HepG2 (cell line): Measurements from ENCODE around the gene MINAR2. TPM values are rescaled to one million over a fixed set of nuclear protein-coding genes. Genes with fewer than 3 reads are reported as not detected.
A peak's percentile ranks its signal among the peaks of the same experiment; 100 is the strongest.

Experiments used
- ATAC-seq: fragments of 200-7000 bp; cut with Tn5 transposase; 3 replicates; pipeline ENCODE4 v1.9.1; 2020; ENCODE audit warnings: mild to moderate bottlenecking, moderate library complexity
- BruUV-seq: library from RNA; stranded (reverse); fragments of 400-500 nt; replicated peaks from 2 replicates; lab custom pipeline; 2021; lab: Mats Ljungman, UMichigan
- CTCF ChIA-PET: fragments of 300-600 bp; formaldehyde crosslinking; extraction: SDS; loops from one replicate; lab custom pipeline; 2021; ENCODE audit warnings: low total read pairs, inconsistent platforms, low intra/inter-chr PET ratio; lab: Yijun Ruan, JAX
- POLR2A ChIA-PET: fragments of 350-600 bp; sonication (Branson Sonifier 250); formaldehyde crosslinking; loops from one replicate; lab custom pipeline; 2020; ENCODE audit warnings: antibody characterized with exemption, inconsistent platforms; lab: Yijun Ruan, JAX
- DNase-seq: peaks from one replicate; pipeline ENCODE4 v3.0.0-alpha.2; 2015; ENCODE audit warnings: low spot score
- FAIRE-seq: peaks from 3 replicates; lab custom pipeline; 2011; peaks lifted over from hg19 to GRCh38; lab: Jason Lieb, UNC
- H2AFZ ChIP-seq: one replicate; pipeline ENCODE4 v1.6.1; 2011; ENCODE audit warnings: low read length, inconsistent platforms
- H3K27ac ChIP-seq: fragments of 300-600 bp; 3 replicates; pipeline ENCODE4 v1.8.0; 2011; ENCODE audit warnings: mixed run types, mild to moderate bottlenecking, mixed read lengths, low read length, inconsistent platforms; ENCODE audit not compliant: insufficient read depth; ENCODE audit errors: extremely low read length
- H3K27me3 ChIP-seq, 2 experiments: fragments of 200-600 bp in 1 of 2; 2 replicates in 1 of 2; 3 replicates in 1 of 2; pipeline versions ENCODE4 v1.6.0 to v1.8.0; 2011; ENCODE audit warnings: low read length in 2 of 2, mild to moderate bottlenecking in 2 of 2, moderate library complexity in 2 of 2, inconsistent platforms in 1 of 2; ENCODE audit not compliant: insufficient read depth in 2 of 2, control insufficient read depth in 1 of 2
- H3K36me3 ChIP-seq, 2 experiments: fragments of 200-600 bp in 1 of 2; replicated peaks in 1 of 2; 2 replicates in 1 of 2; 3 replicates in 1 of 2; pipeline versions ENCODE4 v1.5.1 to v1.8.0; 2011; ENCODE audit warnings: low read length in 2 of 2, inconsistent platforms in 1 of 2; ENCODE audit not compliant: insufficient read depth in 2 of 2, control insufficient read depth in 1 of 2
- H3K4me1 ChIP-seq: 2 replicates; pipeline ENCODE4 v1.5.1; 2012; ENCODE audit warnings: low read length, inconsistent platforms; ENCODE audit not compliant: insufficient read depth
- H3K4me2 ChIP-seq: 2 replicates; pipeline ENCODE4 v1.6.0; 2011; ENCODE audit warnings: low read depth, low read length, inconsistent platforms
- H3K4me3 ChIP-seq, 3 experiments: fragments of 200-600 bp in 1 of 3; sonication (generic), shearing (Covaris generic) in 1 of 3; replicated peaks in 1 of 3; 2 replicates each; pipeline ENCODE4 v1.5.1; 2011 to 2016; ENCODE audit warnings: low read length in 3 of 3, inconsistent platforms in 2 of 3, low read depth in 2 of 3, mild to moderate bottlenecking in 2 of 3, control low read depth in 1 of 3, mixed read lengths in 1 of 3; ENCODE audit not compliant: insufficient read depth in 1 of 3
- H3K79me2 ChIP-seq: one replicate; pipeline ENCODE4 v1.6.1; 2011; ENCODE audit warnings: low read length, inconsistent platforms; ENCODE audit not compliant: insufficient read depth
- H3K9ac ChIP-seq: 2 replicates; pipeline ENCODE4 v1.6.0; 2011; ENCODE audit warnings: mild to moderate bottlenecking, low read depth, low read length, inconsistent platforms; ENCODE audit not compliant: insufficient read depth
- H3K9me3 ChIP-seq: 2 replicates; pipeline ENCODE4 v1.5.1; 2012; ENCODE audit warnings: mild to moderate bottlenecking, low read length
- H4K20me1 ChIP-seq: 2 replicates; pipeline ENCODE4 v1.6.0; 2011; ENCODE audit warnings: inconsistent platforms, mild to moderate bottlenecking, low read length, moderate library complexity; ENCODE audit not compliant: insufficient read depth
- AHR ChIP-seq: IDR thresholded peaks from 2 replicates; pipeline ENCODE4 v1.6.1; 2018; ENCODE audit warnings: missing genetic modification reagents, missing compliant biosample characterization
- ARID3A ChIP-seq: IDR thresholded peaks from 2 replicates; pipeline ENCODE4 v1.6.1; 2012; ENCODE audit warnings: low read depth, low read length, improper control_type of control experiment
- HNRNPH1 ChIP-seq: fragments of 200-400 bp; formaldehyde crosslinking; optimal IDR thresholded peaks from 2 replicates; pipeline ENCODE3; 2017; ENCODE audit warnings: mild to moderate bottlenecking, low read depth, low read length
- KDM3A ChIP-seq: IDR thresholded peaks from 2 replicates; pipeline ENCODE4 v1.6.1; 2018; ENCODE audit warnings: low read depth, missing compliant biosample characterization
- MNT ChIP-seq: fragments of 450-650 bp; IDR thresholded peaks from 2 replicates; pipeline ENCODE4 v1.6.1; 2016
- PAWR ChIP-seq: sonication (generic); formaldehyde crosslinking; IDR thresholded peaks from 2 replicates; pipeline ENCODE4 v1.4.0; 2020; ENCODE audit warnings: missing genetic modification reagents, mild to moderate bottlenecking, borderline replicate concordance
- PHF20 ChIP-seq: sonication (generic); formaldehyde crosslinking; IDR thresholded peaks from 2 replicates; pipeline ENCODE4 v1.5.0; 2020; ENCODE audit warnings: mild to moderate bottlenecking, missing genetic modification reagents
- RAD21 ChIP-seq: fragments of 450-650 bp; formaldehyde crosslinking; IDR thresholded peaks from 2 replicates; pipeline ENCODE4 v1.5.0; 2020; ENCODE audit warnings: mild to moderate bottlenecking
- RARG ChIP-seq: sonication (generic); formaldehyde crosslinking; IDR thresholded peaks from 2 replicates; pipeline ENCODE4 v1.4.0; 2020; ENCODE audit warnings: low read depth, mild to moderate bottlenecking, missing genetic modification reagents
- SP2 ChIP-seq: sonication (generic); formaldehyde crosslinking; IDR thresholded peaks from 2 replicates; pipeline ENCODE4 v1.5.1; 2020; ENCODE audit warnings: mild to moderate bottlenecking, missing genetic modification reagents
- YY1 ChIP-seq: IDR thresholded peaks from 2 replicates; pipeline ENCODE4 v1.6.1; 2011; ENCODE audit warnings: low read length, low read depth, moderate library complexity, mild to moderate bottlenecking; ENCODE audit not compliant: insufficient read depth, insufficient replicate concordance
- ZNF331 ChIP-seq: sonication (generic); formaldehyde crosslinking; IDR thresholded peaks from 2 replicates; pipeline ENCODE4 v1.4.0; 2020; ENCODE audit warnings: missing genetic modification reagents
- ZNF780A ChIP-seq: sonication (generic); formaldehyde crosslinking; IDR thresholded peaks from 2 replicates; pipeline ENCODE4 v1.8.0; 2022; ENCODE audit warnings: mild to moderate bottlenecking, missing genetic modification reagents, moderate library complexity
- ZSCAN22 ChIP-seq: sonication (generic); formaldehyde crosslinking; IDR thresholded peaks from 2 replicates; pipeline ENCODE4 v1.4.0; 2020; ENCODE audit warnings: mild to moderate bottlenecking, missing genetic modification reagents
- WGBS: methylation state at CpG from one replicate; pipeline ENCODE4 v1.1.6; 2017; ENCODE audit warnings: low lambda C conversion rate; 5-methylcytosine and 5-hydroxymethylcytosine counted together
- in situ Hi-C: cut with HindIII; loops from 2 replicates; pipeline ENCODE4 v1.10.0; 2017; ENCODE audit warnings: low pct_unique_long_range_greater_than_20kb; ENCODE audit not compliant: extremely low pct_ligation_motif_present
- intact Hi-C: fragments of 100-400 bp; cut with micrococcal nuclease; formaldehyde crosslinking; loops from one replicate; pipeline ENCODE4 v1.10.0; 2022; ENCODE audit not compliant: unreplicated experiment
- polyA plus RNA-seq, 8 experiments: library from polyadenylated mRNA; depleted of rRNA in 3 of 8; stranded (reverse) in 7 of 8; unstranded in 1 of 8; fragments of >200 nt; fragmentation: Illumina TruSeq in 4 of 8; extraction: Trizol in 4 of 8; gene quantifications; 2 replicates each; pipeline versions ENCODE4 v1.2.1 to v1.2.3, GENCODE V29; 2011 to 2016; ENCODE audit warnings: low read depth in 4 of 8, missing spikeins in 1 of 8, mixed read lengths in 1 of 8; ENCODE audit not compliant: insufficient read depth in 1 of 8
- total RNA-seq, 5 experiments: library from RNA; depleted of rRNA; stranded (reverse); fragments of >200 nt; fragmentation: Illumina TruSeq; extraction: Trizol; gene quantifications; 2 replicates each; pipeline ENCODE4 v1.2.3, GENCODE V29; 2016; ENCODE audit warnings: low read depth in 1 of 5

MINAR2 gene
- total and polyA plus RNA-seq, 2 of the 13 experiments (the other 11 are each of a cell fraction or from before 2014, with no cell fraction given) = not detected

- FAIRE-seq (no peak), ATAC-seq (no peak), DNase-seq (no peak)
- H3K79me2 ChIP-seq = no peaks in the 10 kb centered on the region
- no peak overlapping the region for H3K27ac ChIP-seq
- 4% methylated on average over 2 of the region's 2 CpGs for WGBS
- POLR2A ChIA-PET = no interaction called here
- CTCF ChIA-PET = interaction anchor here (1.7 to 2.5 kb wide), 3 partner anchors 86 to 1554 kb away, joined by 6 to 28 read pairs (median 11); no protein-coding TSS in a partner anchor
- in situ Hi-C loops (loop anchor here (10.0 kb wide), 2 partner anchors 102 to 1552 kb away; no protein-coding TSS in a partner anchor), intact Hi-C loops (loop anchor here (5.0 kb wide), 2 partner anchors 304 to 859 kb away; partner anchors contain the start of gene ADAMTS19)
- no peaks in the 10 kb centered on the region for H3K36me3 ChIP-seq
- H3K27me3 ChIP-seq = no peaks in the 10 kb centered on the region
- H3K9me3 ChIP-seq = no peaks in the 10 kb centered on the region
- no peak overlapping the region for H2AFZ ChIP-seq
- H3K9ac ChIP-seq = no peak overlapping the region
- TF ChIP-seq MNT = peak; percentile 93
- no peak for TF ChIP-seq SP2
- TF ChIP-seq AHR (CRISPR knock-in tag) = no peak
- TF ChIP-seq PAWR (CRISPR knock-in tag) = no peak
- no peak for TF ChIP-seq PHF20 (CRISPR knock-in tag)
- BruUV-seq = no TSS peak
- H3K4me3 ChIP-seq = no peak overlapping the region
- no peak overlapping the region for H3K4me2 ChIP-seq
- H3K4me1 ChIP-seq = no peaks in the 10 kb centered on the region
- no peaks in the 10 kb centered on the region for H4K20me1 ChIP-seq
Measured at GRCh38 chr5:129766798-129767197, 18.9 kb downstream of the MINAR2 start.

- H3K4me1 ChIP-seq = no peaks in the 10 kb centered on the region
- H4K20me1 ChIP-seq = no peaks in the 10 kb centered on the region
- H3K36me3 ChIP-seq = no peaks in the 10 kb centered on the region
- CTCF ChIA-PET = interaction anchor here (0.7 to 2.5 kb wide), 5 partner anchors 85 to 1558 kb away, joined by 3 to 28 read pairs (median 6); no protein-coding TSS in a partner anchor
- in situ Hi-C loops = loop anchor here (10.0 kb wide), 2 partner anchors 103 to 1553 kb away; no protein-coding TSS in a partner anchor
- H3K9ac ChIP-seq = no peak overlapping the region
- H3K9me3 ChIP-seq = no peaks in the 10 kb centered on the region
- no peaks in the 10 kb centered on the region for H3K79me2 ChIP-seq
- no peaks in the 10 kb centered on the region for H3K27me3 ChIP-seq
- ATAC-seq = peak; percentile 95
- WGBS = 1% methylated on average over 3 of the region's 3 CpGs
- peak; percentile 83 for DNase-seq
- BruUV-seq = no TSS peak
- peak; percentile 88 for FAIRE-seq
- H3K27ac ChIP-seq = no peak overlapping the region
- H2AFZ ChIP-seq = no peak overlapping the region
- POLR2A ChIA-PET = no interaction called here
- no peak overlapping the region for H3K4me2 ChIP-seq
- intact Hi-C loops = loop anchor here (1.0 to 5.0 kb wide), 5 partner anchors 104 to 861 kb away; partner anchors contain the start of gene ADAMTS19
- H3K4me3 ChIP-seq = no peak overlapping the region
- no peak for TF ChIP-seq HNRNPH1
- no peak for TF ChIP-seq YY1
- peak; percentile 32; the same call in 1 of the 2 replicates for TF ChIP-seq ZNF331 (CRISPR knock-in tag)
- TF ChIP-seq ARID3A = peak; percentile 79
- no peak for TF ChIP-seq RARG (CRISPR knock-in tag)
- TF ChIP-seq ZSCAN22 (CRISPR knock-in tag) = no peak
- peak; percentile 52 for TF ChIP-seq RAD21 (CRISPR knock-in tag)
- no peak for TF ChIP-seq ZNF780A
- 0 out of 2 replicates have a peak, but pooled peaks have one; percentile 48 for TF ChIP-seq KDM3A
Measured at GRCh38 chr5:129767927-129768380, 20.1 kb downstream of the MINAR2 start.
